ENCODE results near the gene NRDE2.

The NRDE2 gene

GRCh38 chr14:90268420-90268819 is 63.3 kb downstream of the NRDE2 start:
- peaks cover 72% of the 10 kb centered on the region for H3K36me3 Mint-ChIP-seq (ENCODE audit: low read depth)
- H3K4me1 Mint-ChIP-seq: no peaks in the 10 kb centered on the region
- TF ChIP-seq CTCF (IDR thresholded peaks at IDR 0.05; ENCODE audit: unreplicated experiment in 3 of 3): no peak
- H3K27ac Mint-ChIP-seq: no peak overlapping the region
- no peaks in the 10 kb centered on the region for H3K9me3 Mint-ChIP-seq
- H3K27me3 Mint-ChIP-seq (ENCODE audit: low read depth): no peaks in the 10 kb centered on the region
- no peak overlapping the region for H3K4me3 Mint-ChIP-seq

GRCh38 chr14:90266441-90267154 is 65.1 kb downstream of the NRDE2 start:
- no peak overlapping the region for H3K4me3 Mint-ChIP-seq
- H3K27ac Mint-ChIP-seq: no peak overlapping the region
- H3K27me3 Mint-ChIP-seq (ENCODE audit: low read depth): no peaks in the 10 kb centered on the region
- no peaks in the 10 kb centered on the region for H3K4me1 Mint-ChIP-seq
- H3K36me3 Mint-ChIP-seq (ENCODE audit: low read depth): peaks cover 73% of the 10 kb centered on the region
- TF ChIP-seq CTCF (IDR thresholded peaks at IDR 0.05; ENCODE audit: unreplicated experiment in 3 of 3): no peak
- H3K9me3 Mint-ChIP-seq: no peaks in the 10 kb centered on the region

GRCh38 chr14:90263748-90264449 is 67.8 kb downstream of the NRDE2 start:
- H3K36me3 Mint-ChIP-seq (ENCODE audit: low read depth): peaks cover 67% of the 10 kb centered on the region
- no peaks in the 10 kb centered on the region for H3K4me1 Mint-ChIP-seq

GRCh38 chr14:90256354-90257131 is 75.2 kb downstream of the NRDE2 start, which contains the start of gene PSMC1:
PSMC1 (plus strand) TSS chr14:90256553; CDS start chr14:90256598, 45 bp downstream.
- H3K27me3 Mint-ChIP-seq (ENCODE audit: low read depth): peaks cover 17% of the 10 kb centered on the region
- TF ChIP-seq CTCF (IDR thresholded peaks at IDR 0.05; ENCODE audit: unreplicated experiment in 3 of 3): no peak
- peak within 1 kb of the TSS; percentile 98 to 99 (median 99) for H3K4me3 Mint-ChIP-seq
- H3K27ac Mint-ChIP-seq: peak within 1 kb of the TSS; percentile 87 to 98 (median 95)
- peaks cover 33% of the 10 kb centered on the region for H3K36me3 Mint-ChIP-seq (ENCODE audit: low read depth)
- peaks cover 25% of the 10 kb centered on the region for H3K4me1 Mint-ChIP-seq
- no peaks in the 10 kb centered on the region for H3K9me3 Mint-ChIP-seq

More at GRCh38 chr14:90263748-90264449, 67.8 kb downstream of the NRDE2 start:
- no peak for TF ChIP-seq CTCF (IDR thresholded peaks at IDR 0.05; ENCODE audit: unreplicated experiment in 3 of 3)
- H3K9me3 Mint-ChIP-seq: no peaks in the 10 kb centered on the region
- H3K27me3 Mint-ChIP-seq (ENCODE audit: low read depth): no peaks in the 10 kb centered on the region
- H3K27ac Mint-ChIP-seq: no peak overlapping the region
- no peak overlapping the region for H3K4me3 Mint-ChIP-seq

- Mint-ChIP-seq H3K27ac (peak overlapping the region; percentile 12 to 87 (median 76)), H3K4me3 (peak overlapping the region; percentile 98 to 99 (median 99)), H3K36me3 (ENCODE audit: low read depth) (peaks cover 27% of the 10 kb centered on the region), H3K4me1 (peaks cover 25% of the 10 kb centered on the region), H3K9me3 (no peaks in the 10 kb centered on the region), H3K27me3 (ENCODE audit: low read depth) (peaks cover 17% of the 10 kb centered on the region)
- no peak for TF ChIP-seq CTCF (IDR thresholded peaks at IDR 0.05; ENCODE audit: unreplicated experiment in 3 of 3)
Measured at GRCh38 chr14:90255871-90256270, 75.9 kb downstream of the NRDE2 start.
